ENCODE results near the gene TMEM271.

TMEM271 gene

DNA sequence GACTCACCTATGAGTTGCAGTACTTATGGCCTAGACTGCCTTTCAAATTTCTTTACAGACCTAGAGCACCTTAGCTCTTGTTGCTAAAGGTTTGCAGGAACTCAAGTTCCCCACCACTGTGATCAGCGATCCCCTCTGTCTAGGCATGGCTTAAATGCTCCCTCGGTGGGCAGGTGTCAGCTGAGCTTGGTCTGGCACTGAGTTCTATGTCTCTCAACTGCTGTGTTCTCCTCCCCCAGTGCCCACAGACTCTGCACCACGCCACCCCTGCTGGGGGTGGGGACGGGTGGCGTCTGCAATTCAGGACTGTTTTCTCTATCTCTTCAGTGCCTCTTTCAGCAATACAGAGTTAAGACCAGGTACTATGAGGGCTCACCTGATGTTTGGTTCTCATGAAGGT, 30.5 kb downstream of the TMEM271 start:
- no peak overlapping the region for H3K4me3 ChIP-seq (ENCODE audit: low read length)
- no peak for TF ChIP-seq ZNF274 (IDR thresholded peaks at IDR 0.05; ENCODE audit: low read depth, low read length)

DNA sequence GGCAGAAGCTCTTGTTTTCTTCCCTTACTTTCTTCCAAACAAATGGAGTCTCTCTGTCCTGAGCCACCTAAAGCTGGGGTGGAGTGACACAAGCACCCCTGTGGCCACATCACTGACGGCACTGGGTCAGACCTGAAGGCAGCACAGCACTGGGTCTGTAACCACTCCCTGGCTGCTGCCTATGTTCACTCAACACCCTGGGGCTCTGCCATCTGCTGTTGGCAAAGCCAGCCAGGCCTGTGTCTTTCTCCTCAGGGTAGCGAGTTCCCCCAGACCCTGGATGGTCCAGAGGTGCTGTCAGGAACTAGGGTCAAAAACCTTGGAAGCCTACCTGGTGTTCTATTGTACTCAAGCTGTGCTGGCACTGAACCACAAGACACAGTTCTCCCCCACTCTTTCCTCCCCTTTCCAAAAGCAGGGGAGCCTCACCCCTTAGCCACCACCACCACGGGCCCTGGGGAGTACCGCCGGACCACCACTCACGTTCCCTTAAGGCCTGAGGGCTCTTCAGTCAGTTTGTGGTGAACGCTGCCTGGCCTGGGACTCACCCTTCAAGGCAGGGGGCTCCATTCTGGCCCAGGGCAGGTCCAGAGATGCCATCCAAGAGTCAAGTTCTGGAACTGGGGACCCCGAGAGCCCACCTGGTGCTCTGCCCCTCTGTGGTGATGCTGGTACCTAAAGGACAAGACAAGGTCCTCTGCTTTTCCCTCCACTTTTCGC, 31.5 kb downstream of the TMEM271 start:
- TF ChIP-seq ZNF274 (IDR thresholded peaks at IDR 0.05; ENCODE audit: low read depth, low read length), result no peak
- no peak overlapping the region for H3K4me3 ChIP-seq (ENCODE audit: low read length)

DNA sequence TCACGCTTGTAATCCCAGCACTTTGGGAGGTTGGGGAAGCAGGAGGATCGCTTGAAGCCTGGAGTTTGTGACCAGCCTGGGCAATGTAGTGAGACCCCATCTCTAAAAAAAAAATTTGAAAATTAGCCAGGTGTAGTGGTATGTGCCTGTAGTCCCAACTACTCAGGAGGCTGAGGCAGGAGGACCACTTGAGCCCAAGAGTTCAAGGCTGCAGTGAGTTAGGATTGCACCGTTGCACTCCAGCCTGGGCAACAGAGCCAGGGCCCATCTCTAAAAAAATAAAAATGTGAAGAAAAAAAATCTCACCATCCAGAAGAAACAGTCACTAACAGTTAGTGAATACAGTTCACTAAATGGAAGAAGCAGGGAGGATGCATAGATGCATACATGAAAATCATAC, 34.8 kb downstream of the TMEM271 start:
- H3K4me3 ChIP-seq (ENCODE audit: low read length), result no peak overlapping the region
- no peak for TF ChIP-seq ZNF274 (IDR thresholded peaks at IDR 0.05; ENCODE audit: low read depth, low read length)

DNA sequence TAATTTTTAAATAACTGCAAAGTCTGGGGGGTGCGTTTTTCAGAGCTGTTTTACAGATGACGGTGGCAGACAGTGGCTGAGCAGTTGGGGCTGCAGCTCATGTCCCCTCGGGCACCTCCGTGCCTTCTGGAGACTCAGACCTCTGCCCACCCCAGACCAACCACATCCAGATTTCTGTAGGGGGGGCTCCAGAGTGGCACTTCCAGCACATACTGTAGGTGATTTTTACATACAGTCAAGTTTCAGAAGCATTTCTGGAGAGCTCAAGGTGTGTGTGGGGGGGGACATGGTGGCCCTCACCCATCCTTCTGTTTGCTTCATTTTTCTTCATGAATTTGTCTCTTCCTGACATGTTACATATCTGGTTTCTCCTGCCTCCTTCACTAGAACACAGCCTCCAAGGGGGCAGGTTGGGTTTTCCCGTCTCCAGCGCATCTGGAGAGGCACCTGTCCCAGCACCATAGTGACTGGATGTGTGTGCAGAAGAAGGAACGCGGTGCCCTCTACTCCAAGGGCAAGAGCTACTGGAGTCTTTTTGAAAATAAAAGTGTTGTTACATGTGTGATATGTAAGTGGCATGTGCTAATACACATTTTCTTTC, 37.5 kb downstream of the TMEM271 start:
- no peak for TF ChIP-seq ZNF274 (IDR thresholded peaks at IDR 0.05; ENCODE audit: low read depth, low read length)
- H3K4me3 ChIP-seq (ENCODE audit: low read length), result no peak overlapping the region

DNA sequence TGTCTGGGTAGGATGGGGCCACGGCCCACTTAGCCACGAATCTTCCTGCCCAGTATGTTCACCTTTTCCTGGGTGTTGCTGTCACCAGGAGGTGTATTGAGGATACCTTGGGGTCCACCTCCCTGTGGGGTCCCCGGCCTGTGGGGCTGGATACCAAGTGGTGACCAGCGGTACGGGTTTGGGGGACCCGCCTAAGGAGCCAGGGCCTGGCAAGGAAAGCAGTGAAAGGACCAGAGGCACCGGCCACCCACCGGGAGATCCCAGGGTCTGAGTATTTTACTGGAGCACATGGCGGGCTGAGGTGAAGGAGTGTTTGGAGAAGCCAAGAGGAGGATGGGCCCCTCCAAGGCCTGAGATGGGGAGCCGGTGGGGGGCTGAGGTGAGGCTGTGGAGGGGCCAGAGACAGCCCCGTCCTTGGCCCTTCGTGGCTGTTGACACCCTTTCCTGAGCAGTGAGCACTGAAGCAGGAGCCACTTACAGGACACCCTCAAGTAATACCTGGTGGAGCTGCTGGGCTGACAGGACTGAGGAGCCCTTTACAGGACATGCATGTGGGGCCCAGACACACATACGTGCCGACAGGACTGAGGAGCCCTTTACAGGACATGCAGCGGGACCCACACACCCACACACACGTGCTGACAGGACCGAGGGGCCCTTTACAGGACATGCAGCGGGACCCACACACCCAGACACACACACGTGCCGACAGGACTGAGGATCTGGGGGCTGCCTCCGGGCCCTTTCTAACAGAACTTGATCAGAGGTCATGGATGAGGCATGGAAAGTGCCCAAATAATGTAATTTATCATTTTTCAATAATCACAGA, 38.4 kb downstream of the TMEM271 start:
- no peak for TF ChIP-seq ZNF274 (IDR thresholded peaks at IDR 0.05; ENCODE audit: low read depth, low read length)
- H3K4me3 ChIP-seq (ENCODE audit: low read length), result no peak overlapping the region

DNA sequence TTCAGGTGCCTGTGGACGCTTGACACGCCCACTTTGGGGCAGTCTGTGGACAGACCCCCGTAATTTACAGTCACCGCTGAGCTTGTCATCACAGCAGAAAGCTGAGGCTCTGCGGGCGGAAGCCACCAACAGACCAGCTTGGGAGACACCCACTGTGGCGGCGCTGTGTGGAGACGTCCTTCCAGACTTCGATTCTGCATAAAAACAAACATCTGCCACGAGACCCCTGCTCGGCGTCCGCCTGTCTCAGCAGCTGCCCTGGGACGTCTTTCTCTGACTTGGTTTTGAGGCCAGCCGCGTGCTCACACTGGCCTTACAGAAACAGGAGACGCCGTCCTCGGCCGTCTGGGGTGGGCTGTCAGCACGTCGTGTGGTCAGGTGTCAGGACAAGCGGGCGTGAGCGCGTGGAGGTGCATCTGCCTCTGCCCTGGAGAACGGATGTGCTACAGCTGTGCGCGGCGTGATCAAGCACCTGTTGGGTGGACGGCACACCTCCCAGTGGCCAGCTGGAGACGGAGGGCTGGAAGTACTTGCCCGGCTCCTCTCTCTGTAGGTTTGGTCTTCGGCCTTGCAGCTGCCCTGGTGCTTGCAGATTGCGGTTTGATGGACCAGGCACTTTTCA, 39.6 kb downstream of the TMEM271 start:
- H3K4me3 ChIP-seq (ENCODE audit: low read length), result no peak overlapping the region
- TF ChIP-seq ZNF274 (IDR thresholded peaks at IDR 0.05; ENCODE audit: low read depth, low read length), result no peak

DNA sequence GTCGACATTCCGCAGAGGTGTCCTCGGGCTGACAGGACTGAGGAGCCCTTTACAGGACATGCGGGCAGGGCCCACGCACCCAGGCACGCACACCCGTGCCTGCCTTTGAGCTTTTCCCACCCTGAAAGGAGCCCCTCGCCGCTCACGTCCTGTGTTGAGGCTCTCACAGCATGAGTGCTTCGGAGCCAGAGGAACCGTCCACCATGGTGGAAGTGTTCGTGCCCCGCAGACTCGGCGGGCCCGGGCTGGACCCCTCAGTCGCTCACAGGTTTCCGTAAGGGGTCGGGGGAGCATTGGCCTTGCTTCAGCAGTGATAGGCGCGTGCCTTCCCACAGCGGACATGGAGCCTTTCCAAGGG, 40.2 kb downstream of the TMEM271 start:
- no peak overlapping the region for H3K4me3 ChIP-seq (ENCODE audit: low read length)
- no peak for TF ChIP-seq ZNF274 (IDR thresholded peaks at IDR 0.05; ENCODE audit: low read depth, low read length)

DNA sequence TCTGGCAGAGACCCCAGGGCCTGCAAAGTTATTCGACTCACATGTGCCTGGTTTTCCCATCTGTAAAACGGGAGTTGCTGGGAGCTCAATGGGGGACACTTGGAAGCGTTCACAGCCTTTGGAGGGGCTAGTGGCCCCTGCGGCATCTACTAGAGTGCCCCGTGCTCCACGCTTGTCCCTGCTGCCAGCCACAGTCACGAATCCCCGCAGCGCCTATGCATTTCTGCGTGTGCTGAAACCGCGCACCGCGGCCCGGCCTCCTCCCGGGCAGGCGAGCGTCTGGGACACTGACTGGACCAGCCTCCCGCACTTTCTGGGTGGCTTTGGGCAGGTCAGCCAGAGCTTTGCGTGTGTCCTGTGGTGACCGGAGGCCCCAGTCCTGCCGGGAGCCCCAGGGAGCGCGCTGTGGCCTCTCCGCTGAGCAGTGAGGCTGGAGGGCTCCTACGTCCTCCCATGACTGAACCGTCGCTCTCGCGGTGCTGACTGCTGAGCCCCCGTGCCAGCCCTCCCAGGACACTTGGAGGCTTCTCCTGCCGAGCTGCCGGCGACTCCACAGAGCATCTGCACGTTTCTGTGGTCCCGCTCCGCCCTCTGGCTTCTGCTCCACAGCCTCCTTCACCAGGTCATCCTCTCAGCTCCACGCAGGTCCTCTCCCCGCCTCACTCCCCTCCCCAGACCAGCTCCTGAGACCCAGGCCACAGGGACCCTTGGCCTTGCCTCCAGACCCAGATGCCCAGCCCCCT, 40.7 kb downstream of the TMEM271 start:
- TF ChIP-seq ZNF274 (IDR thresholded peaks at IDR 0.05; ENCODE audit: low read depth, low read length), result no peak
- no peak overlapping the region for H3K4me3 ChIP-seq (ENCODE audit: low read length)

DNA sequence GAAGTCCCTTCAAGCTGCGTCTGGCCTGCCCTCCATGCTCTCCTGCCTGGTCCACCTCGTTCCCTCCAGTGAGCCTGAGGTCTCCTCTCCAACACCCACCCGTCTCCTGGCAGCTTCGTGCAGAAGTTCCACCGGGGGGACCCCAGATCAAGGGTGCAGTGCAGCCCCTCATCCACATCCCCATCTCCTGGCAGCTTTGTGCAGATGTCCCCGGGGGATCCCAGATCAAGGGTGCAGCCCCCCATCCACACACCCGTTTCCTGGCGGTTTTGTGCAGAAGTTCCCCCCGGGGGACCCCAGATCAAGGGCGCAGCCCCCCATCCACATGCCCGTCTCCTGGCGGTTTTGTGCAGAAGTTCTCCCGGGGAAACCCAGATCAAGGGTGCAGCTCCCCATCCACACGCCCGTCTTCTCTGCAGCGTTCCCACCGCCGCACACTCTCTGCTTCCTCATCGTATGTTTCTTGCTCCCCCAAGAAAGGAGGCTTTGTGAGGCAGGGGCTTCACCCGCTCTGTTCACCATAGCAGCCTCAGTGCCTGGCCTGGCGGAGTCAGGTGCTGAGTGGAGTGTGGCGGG, 41.4 kb downstream of the TMEM271 start:
- no peak overlapping the region for H3K4me3 ChIP-seq (ENCODE audit: low read length)
- TF ChIP-seq ZNF274 (IDR thresholded peaks at IDR 0.05; ENCODE audit: low read depth, low read length), result no peak

DNA sequence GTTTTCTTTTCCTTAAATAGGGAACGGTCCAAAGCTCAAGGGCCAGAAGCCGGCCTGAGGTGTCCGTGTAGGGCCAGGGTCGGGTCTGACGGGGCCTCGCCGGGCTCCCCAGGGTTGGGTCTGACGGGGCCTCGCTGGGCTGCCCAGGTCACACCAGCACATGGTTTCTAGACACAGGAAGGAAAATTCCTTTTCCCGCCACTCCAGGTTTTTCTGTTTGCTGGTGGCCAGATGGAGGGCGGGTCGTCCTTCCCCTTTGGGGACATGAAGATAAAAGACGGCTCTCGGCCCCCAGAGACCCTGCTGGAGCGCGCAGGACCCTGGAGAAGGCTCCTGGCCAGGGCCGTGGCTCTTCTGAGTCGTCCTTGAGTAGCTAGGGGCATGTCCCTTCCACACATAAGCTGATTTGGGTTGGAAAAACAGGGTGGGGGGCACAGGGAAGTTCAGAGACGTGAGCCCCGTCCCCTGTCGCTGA, 42.0 kb downstream of the TMEM271 start:
- no peak overlapping the region for H3K4me3 ChIP-seq (ENCODE audit: low read length)
- no peak for TF ChIP-seq ZNF274 (IDR thresholded peaks at IDR 0.05; ENCODE audit: low read depth, low read length)

DNA sequence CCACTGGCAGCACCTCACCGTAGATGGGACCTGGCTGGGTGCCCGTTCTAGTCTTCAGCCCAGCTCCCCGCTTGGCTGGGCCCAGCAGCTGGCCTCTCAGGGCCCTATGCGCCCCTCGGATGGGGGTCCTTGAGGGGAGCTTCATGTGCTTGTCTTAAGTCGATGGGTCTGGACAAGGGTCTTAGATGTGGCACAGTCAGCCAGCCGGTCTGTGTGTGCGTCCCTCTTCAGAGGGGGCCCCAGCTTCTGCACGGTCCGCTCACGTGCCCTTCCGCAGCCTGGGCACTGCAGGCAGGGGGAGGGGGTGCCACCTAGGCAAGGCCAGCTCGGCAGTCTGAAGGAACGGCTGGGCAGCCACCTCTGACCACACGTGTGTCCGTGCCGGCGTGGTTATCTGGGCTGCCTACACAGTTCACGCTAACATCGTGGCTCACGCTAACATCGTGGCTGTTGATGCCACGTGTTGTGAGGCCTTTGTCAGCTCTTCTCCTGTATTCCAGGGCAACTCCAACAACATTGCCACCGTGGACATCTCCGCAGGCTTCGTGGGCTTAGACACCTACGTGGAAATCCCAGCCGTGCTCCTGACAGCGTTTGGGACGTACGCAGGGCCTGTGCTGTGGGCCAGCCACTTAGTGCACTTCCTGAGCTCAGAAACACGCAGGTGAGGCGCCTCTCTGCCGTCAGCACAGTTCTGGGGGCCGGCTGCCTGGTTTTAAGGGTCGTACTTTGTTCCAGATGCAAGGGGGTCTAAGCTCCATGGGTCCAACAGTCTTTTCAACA, 42.6 kb downstream of the TMEM271 start:
- H3K4me3 ChIP-seq (ENCODE audit: low read length), result no peak overlapping the region
- TF ChIP-seq ZNF274 (IDR thresholded peaks at IDR 0.05; ENCODE audit: low read depth, low read length), result no peak

DNA sequence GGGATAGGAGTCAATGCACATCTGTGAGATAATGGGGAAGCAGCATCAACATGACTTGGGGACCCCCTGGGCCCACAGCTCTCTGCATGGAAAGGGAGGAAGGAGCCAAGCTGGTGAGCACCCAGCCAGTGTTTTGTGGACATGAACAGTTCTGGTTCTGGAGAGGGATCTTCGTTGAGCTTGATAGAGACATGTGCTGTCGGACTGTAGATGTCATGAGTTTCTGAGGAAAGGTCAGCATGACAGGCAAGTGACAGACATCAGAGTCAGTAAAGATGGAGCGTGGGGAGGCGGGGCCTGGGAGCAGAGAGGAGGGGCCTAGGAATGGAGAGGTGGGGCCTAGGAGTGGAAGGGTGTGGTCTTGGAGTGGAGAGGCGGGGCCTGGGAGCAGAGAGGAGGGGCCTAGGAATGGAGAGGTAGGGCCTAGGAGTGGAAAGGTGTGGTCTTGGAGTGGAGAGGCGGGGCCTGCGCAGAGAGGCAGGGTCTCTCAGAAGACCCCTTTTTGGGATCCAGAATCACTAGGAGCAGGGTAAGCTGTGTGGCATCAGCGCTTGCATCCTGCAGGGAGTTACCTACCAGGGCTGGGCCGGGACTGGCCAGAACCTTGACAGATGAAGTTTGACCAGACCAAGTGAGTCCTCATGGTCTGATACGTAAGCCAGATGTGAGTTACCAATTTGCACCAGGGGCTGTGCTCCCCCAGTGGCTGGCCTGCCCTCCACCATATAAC, 43.3 kb downstream of the TMEM271 start:
- TF ChIP-seq ZNF274 (IDR thresholded peaks at IDR 0.05; ENCODE audit: low read depth, low read length), result no peak
- H3K4me3 ChIP-seq (ENCODE audit: low read length), result no peak overlapping the region

Data from GM08714 (cell line).